NCI-H1048 (cell line): ENCODE results near the gene ABHD12.
"Not testable (repeated sequence)": the region's sequence is repeated elsewhere in the genome, so short reads cannot be mapped to it uniquely, and the experiment has no call there.

ENCODE experiments used
- DNase-seq: peaks from one replicate; lab custom pipeline; 2025; lab: John Stamatoyannopoulos, UW

The ABHD12 gene

DNA sequence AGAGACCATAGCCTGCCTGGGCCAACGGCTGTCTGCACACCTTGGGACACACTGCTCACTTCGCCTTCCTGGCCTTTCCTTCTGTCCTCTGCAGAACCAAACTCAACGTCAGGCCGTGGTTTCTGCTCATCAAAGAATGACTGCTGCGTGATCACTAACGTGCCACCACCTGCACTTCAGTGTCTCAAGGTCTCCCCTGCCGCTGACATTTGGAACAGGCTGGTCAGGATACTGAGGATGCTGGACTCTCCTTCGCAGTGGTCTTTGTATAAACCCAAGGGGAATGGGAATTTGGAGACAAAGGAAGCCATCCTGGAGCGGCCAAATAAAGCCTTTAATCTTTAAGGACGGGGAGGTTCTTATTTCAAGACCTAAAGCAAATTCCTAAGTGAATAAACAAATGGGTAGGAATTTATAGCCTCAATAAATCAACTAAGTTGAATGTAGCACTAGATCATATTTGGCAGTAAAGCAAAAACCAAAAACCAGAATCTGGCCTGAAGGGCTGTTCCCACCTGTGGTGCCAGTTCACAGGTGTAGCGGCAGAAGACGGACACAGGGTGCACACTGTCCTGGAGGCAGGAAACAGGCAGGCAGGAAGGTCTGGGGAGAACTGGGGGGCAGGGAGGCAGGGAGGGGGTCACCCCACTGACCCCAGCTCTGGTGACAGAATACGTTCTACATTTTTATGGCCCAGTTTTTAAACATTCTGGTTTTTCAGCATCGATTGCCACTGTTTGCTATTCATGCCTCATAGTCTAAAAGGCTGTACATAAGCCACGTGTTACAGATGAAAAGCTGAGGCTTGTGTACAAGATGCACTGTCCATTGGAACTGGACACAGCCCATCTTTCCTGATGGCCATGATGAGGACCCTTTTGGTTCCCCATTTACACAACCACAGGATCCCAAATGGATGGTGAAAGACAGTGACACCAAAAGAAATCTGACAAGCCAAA is 36.6 kb downstream of the ABHD12 start:
- no peak for DNase-seq

DNA sequence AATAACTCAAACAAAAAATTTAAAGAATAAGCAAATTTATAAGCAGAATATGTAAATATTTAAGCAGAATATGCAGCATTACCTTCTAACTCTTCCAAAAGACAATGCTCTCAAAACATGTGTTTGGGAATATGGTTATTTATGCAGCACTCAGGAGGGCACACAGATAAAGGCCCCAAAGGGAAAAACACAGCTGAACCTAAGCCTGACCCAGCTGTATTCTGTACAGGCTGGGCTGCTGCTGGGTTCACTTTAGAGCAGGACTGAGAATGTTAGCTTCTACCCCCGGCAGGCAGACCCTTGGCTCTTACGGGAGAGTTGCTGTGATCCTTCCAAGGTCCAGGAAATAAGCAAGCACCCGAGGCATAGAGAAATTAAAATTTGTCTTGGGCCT is 37.3 kb downstream of the ABHD12 start:
- no peak for DNase-seq

DNA sequence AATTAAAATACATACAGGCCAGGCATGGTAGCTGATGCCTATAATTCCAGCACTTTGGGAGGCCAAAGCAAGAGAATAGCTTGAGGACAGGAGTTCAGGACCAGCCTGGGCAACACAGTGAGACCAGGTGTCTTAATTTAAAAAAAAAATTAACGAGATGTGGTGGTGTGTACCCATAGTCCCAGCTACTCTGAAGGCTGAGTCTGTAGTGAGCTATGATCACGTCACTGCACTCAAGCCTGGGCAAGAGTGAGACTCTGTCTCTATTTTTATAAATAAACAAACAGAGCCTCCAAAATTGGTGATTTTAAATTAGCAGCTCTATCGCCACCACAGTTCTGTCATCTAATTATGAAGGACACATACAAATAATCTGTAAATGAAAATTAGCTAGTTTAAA is 37.9 kb downstream of the ABHD12 start:
- no peak for DNase-seq

DNA sequence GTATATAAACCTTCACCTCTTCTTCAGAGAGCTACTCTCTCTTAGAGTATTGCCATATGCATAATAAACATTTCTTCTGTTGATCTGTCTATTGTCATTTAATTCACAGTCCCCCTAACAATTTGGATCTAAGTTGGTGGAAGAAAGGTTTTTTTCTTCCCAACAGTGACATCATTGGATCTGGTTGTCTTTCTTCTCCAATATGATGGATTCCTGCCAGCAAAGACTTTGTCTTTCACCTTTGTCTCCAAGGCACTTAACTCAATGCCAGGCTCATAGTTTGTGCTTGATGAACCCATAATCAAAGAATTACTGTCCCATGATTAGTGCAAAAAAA is 39.6 kb downstream of the ABHD12 start:
- DNase-seq, result no peak

DNA sequence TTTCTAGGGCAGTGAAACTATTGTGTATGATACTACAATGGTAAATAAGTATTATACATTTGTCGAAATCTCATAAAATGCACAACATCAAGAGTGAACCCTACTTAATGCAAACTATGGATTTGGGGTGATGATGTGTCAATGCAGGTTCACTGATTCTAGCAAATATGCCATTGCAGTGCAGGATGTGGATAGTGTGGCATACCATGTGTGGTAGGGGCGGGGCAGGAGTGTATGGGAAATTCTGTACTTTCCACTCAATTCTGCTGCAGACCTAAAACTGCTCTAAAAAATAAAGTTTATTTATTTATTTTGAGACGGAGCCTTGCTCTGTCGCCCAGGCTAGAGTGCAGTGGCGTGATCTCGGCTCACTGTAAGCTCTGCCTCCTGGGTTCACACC is 44.3 kb downstream of the ABHD12 start:
- DNase-seq, result no peak

DNA sequence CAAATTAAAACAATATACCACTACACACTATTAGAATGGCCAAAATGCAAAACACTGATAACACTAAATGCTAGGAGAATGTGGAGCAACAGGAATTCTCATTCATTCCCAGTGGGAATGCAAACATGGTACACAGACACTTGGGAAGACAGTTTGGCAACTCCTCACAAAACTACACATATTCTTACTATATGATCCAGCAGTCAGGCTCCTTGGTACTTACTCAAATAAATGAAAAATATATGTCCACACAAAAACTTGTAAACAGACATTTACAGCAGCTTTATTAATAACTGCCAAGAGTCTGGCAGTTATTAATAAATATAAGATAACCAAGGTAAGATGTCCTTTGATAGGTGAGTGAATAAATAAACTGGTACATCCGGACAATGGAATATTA is 44.9 kb downstream of the ABHD12 start:
- no peak for DNase-seq

DNA sequence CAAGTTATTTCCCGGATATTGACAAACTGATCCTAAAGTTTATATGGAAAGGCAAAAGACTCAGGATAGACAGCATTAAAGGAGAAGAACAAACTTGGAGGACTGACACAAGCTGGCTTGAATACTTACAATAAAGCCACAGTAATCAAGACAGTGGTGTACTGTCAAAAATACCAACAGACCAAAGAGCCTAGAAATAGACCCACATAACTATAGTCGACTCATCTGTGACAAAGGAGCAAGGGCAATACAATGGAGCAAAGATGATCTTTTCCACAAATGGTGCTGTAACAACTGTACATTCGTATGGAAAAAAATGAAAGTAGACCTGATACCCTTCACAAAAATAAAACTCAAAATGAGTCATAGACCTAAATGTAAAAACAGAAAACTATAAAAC is 46.0 kb downstream of the ABHD12 start:
- DNase-seq, result no peak

DNA sequence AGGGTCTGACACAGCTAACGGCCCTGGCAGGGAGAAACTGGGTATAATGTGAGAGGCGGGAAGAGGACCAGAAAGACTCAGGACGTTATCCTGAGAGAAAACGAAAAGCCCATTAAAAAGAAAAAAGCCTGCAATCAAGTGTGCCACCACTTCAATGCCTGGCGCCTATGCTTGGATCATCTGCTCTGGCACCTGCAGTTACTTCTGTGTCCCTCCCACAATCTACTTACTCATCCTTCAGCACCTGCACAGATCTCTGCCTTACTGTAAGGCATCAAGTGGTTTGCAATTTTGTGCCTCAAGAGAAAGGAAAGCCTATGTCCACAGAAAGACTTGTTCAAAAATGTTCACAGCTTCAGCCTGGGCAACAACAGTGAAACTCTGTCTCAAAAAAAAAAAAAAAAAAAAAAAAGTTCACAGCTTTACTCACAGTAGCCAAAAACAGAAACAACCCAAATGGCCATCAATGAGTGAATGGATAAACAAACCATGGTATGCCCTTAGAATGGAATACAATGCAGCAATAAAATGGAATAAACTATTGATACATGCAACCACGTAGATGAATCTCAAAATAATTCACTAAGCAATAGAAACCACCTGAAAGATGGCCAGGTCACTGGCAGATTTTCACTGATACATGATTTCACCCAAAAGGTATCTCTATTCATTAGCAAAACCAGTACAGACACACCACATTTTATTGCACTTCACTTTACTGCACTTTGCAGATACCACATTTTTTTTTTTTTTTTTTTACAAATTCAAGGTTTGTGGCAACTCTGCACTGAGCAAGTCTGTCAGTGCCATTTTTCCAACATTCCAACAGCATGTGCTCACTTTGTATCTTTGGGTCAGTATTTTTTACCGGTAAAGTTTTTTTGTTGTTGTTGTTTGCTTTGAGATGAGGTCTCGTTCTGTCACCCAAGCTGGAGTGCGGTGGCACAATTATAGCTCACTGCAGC is 48.6 kb downstream of the ABHD12 start:
- DNase-seq, result no peak

- DNase-seq, result no peak
Observed at GRCh38 chr20:25340380-25340779, 50.3 kb downstream of the ABHD12 start.

- no peak for DNase-seq
Observed at GRCh38 chr20:25339608-25340007, 51.0 kb downstream of the ABHD12 start.

DNA sequence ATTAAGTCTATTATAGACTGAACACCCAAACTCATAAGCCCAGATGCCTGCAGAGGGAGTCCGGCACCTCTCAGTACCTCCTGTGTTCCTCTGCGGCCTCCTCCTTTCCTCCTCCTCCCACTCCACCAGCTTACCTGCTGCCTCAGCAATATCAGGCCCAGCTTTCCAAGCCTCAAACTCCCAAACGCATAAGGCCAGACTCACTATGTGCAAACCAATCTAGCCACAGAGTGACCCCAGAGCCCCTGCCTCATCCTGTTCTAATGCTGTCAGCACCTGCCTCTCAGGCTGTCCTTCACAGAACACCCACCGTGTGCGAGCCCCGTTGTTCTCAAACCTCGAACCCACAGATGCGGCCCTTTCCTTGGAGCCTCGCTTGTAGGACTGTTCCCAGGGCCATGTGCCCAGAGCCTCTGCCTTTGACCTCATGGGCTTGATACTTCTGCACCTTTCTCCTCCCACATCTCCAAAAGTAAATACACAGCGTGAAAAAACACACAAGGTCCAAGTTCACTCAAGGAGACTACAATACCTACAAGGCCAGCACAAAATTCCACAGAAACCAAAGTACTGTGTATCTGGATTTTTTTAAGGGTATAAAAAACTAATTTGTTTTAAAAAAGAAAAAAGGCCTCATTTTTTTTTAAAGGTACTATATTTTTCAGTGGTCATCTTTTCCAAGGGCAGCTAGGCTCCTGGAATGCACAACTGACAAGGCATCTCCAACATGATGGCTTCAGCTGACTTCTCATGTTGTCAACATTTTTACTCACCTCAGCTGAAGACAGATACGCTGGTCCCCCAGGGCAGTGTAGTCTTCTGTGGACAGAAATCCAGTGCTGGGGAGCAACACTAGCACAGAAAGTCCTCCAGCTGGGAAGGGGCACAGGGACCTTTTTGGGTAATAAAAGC is 52.3 kb downstream of the ABHD12 start:
- DNase-seq, result no peak

GRCh38 chr20:25336561-25337422 is 53.8 kb downstream of the ABHD12 start:
- no peak for DNase-seq

- DNase-seq, result not testable (repeated sequence)
Observed at GRCh38 chr20:25334972-25335371, 55.7 kb downstream of the ABHD12 start.

- DNase-seq, result no peak
Observed at GRCh38 chr20:25328954-25329498, 61.6 kb downstream of the ABHD12 start.

DNA sequence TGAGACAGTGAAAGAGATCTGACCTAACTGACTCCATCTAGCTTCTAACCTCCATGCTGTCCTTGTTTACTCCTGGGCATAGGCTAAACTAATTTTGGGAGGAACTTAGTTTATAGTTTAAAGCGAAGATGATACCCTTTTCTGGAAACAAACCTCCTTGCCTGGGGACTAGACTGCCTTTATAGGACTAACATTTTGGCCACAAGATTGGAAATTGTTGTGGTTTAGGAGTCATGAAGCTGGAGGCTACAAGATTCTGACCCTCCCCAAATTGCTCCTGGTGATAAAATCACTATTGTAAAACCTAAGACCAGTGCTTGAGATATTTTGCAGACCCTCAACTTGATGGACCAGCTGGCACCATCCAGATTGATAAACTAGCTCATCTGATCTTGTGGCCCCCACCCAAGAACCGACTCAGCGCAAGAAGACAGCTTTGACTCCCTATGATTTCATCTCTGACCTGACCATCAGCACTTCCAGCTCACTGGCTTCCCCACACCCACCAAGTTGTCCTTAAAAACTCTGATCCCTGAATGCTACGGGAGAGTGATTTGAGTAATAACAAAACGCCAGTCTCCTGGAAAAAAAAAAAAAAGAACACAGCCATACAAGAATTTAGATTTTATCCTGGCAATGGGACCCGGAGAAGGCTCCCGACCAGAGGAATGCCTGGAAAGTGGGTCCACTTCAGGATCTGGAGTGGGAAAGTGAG is 63.0 kb downstream of the ABHD12 start:
- no peak for DNase-seq

DNA sequence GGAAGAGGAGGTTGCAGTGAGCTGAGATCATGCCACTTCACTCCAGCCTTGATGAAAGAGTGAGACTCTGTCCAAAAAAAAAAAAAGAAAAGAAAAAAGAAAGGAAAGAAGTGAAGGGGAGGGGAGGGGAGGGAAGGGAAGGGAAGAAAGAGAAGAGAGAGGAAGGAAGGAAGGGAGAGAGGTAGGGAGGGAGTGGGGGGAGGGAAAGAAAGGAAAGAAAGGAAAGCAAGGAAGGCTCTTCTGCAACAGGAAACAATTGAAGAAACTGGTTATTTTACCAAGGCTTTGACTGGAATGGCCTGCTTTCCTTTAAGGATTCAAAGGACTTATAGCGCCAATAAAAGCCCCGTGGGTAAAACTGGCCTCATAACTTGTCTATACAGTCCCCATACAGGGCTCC is 64.6 kb downstream of the ABHD12 start:
- DNase-seq, result no peak

DNA sequence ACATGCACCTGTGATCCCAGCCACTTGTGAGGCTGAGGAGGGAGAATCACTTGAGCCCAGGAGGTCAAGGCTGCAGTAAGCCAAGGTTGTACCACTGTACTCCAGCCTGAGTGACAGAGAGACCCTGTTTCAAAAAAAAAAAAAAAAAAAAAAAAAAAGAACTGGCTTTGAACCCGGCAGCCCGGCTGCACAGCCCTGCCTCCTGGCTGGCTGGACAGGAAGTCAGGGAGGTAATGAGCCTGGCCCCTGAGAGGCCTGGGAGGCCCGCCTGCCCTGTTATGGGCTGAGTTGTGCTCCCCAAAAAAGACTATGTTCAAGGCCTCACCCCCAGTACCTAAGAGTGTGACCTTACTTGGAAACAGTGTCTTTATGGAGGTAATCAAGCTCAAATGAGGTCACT is 65.6 kb downstream of the ABHD12 start:
- no peak for DNase-seq

DNA sequence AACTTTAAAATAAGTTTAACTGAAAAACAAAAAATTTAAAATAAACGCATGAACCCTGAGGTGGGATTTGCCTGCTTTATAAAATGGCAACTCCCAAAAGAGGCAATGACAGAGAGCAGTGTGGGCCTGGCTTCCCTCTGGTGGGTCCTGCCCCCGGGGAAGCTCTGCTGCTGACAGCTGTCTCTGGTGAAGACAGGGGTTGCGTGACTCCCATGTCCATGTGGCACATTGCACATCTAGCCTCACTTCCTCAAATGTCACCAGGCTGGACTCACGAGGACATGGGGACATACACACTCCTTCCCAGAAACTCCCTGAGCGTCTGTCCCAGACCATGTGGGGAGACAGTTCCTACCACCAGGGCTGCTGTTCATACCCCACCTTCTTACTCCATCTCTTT is 66.2 kb downstream of the ABHD12 start:
- DNase-seq, result no peak

DNA sequence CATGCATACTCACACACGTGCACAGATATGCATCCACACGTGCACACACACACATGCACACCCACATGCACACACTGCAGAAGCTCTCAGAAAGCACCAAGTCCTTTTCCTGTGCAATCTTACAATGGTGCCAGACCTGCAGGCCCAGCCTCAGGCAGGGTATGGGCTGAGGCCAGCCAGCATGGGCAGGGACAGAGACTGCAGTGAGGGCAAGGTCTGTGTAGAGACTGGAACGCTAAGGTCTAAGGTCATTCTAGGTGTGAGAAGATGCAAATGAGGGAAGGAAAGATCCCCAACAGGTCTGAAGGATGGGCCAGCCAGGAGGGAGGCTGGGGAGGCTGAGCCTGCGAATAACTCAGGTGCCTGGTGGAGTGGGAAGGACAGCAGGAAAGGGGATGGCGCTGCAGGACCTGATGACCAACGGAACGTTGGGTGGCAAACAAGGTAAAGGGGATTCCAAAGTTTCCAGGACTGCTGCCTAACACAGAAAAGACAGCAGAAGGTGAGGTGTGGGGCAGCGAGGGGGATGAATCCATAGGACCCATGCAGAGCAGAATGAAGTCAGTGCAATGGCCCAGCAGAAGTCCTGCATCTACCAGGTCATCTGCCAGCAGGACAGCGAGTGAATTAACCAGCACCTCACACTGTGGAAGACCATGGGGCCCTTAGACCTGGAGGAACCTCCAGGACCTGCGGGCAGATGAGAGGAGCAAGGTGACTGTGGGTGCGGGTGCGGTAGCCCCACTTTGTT is 67.0 kb downstream of the ABHD12 start:
- no peak for DNase-seq
